ENCODE data around the gene TMPRSS6. TPM values are rescaled to one million over a fixed set of nuclear protein-coding genes. Genes with fewer than 3 reads are reported as not detected.

The TMPRSS6 gene
- polyA plus RNA-seq, 1 experiment = not detected

DNA sequence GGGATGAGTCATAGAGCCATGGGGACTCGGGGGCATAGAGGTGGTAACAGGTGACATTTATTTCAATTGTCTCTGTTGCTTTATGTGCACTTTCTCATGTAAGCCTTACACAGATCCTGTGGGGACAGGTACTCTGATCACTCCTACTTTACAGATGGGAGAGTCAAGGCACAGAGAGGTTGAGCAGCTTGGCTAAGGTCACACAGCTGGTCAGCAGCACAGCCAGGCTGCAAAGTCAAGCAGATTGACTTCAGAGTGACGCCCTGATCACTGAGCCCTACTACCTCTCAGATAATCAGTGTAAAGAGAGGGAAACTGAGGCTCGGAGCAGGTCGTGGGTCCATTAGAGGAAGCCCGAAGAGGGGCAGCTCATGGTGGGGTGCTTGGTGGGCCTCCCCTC lies 3.5 kb downstream of the TMPRSS6 start:
- Histone ChIP-seq H3K4me3 (ENCODE audit: low read depth, low read length) (no peak overlapping the region), H3K36me3 (ENCODE audit: control insufficient read depth, insufficient read depth, low read length) (no peaks in the 10 kb centered on the region), H3K27me3 (ENCODE audit: control insufficient read depth, insufficient read depth, low read length) (peaks cover 15% of the 10 kb centered on the region)
- POLR2A ChIA-PET = no interaction called here
- no peak for TF ChIP-seq CTCF (IDR thresholded peaks at IDR 0.05; ENCODE audit: insufficient read depth, low read depth, low read length)
- DNase-seq (ENCODE audit: low read depth) = no peak
- CTCF ChIA-PET = no interaction called here

DNA sequence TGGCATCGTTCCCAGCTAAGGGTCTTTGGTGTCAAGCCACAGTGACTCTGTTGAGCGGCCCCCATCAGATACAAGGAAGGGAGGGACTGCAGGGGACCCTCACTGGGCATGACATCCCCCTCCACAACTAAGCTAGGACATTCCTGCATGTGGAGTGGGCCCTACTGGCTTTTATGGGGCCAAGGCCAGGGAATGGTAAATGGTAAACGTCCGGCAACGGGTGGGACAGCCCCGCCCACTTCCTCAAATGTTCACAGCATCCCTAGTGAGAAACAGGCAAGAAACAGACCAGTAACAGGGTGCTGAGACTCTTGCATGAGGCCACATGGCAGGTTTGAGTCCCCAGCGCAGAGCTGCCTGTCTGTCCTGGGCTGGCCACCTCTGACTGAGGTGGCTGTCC lies 4.4 kb downstream of the TMPRSS6 start:
- no peak overlapping the region for H3K4me3 ChIP-seq (ENCODE audit: low read depth, low read length)
- no peak for DNase-seq (ENCODE audit: low read depth)
- ChIA-PET CTCF (interaction anchor here (0.8 kb wide), 1 partner anchor 94 kb away, joined by 3 read pairs; no protein-coding TSS in a partner anchor), POLR2A (no interaction called here)
- H3K27me3 ChIP-seq (ENCODE audit: control insufficient read depth, insufficient read depth, low read length) = peaks cover 15% of the 10 kb centered on the region
- no peaks in the 10 kb centered on the region for H3K36me3 ChIP-seq (ENCODE audit: control insufficient read depth, insufficient read depth, low read length)
- TF ChIP-seq CTCF (IDR thresholded peaks at IDR 0.05; ENCODE audit: insufficient read depth, low read depth, low read length) = no peak

GRCh38 chr22:37103656-37104452 lies 5.7 kb downstream of the TMPRSS6 start:
- no peak for DNase-seq (ENCODE audit: low read depth)
- ChIA-PET CTCF (no interaction called here), POLR2A (no interaction called here)
- TF ChIP-seq CTCF (IDR thresholded peaks at IDR 0.05; ENCODE audit: insufficient read depth, low read depth, low read length) = no peak
- H3K27me3 ChIP-seq (ENCODE audit: control insufficient read depth, insufficient read depth, low read length) = peaks cover 16% of the 10 kb centered on the region
- H3K4me3 ChIP-seq (ENCODE audit: low read depth, low read length) = no peak overlapping the region
- H3K36me3 ChIP-seq (ENCODE audit: control insufficient read depth, insufficient read depth, low read length) = no peaks in the 10 kb centered on the region

DNA sequence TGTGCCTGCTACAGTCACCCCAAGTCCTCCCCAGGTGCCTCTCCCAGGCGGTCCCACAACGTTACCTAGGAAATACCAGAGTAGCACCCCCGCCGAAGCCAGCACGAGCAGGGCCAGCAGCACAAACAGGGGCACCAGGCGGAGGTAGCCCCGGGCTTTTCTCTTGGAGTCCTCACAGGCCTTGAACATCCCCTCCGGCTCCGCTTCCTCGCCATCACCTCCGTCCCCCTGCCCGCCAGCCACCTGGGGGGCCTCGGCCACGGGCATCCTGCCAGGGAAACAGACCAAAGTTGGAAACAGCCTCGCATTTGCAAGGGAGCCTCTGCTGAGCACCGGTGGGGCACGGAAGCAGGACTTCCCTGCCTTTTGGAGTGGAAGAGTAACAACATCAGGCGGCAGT lies 6.4 kb downstream of the TMPRSS6 start:
- Histone ChIP-seq H3K27me3 (ENCODE audit: control insufficient read depth, insufficient read depth, low read length) (peaks cover 18% of the 10 kb centered on the region), H3K36me3 (ENCODE audit: control insufficient read depth, insufficient read depth, low read length) (no peaks in the 10 kb centered on the region), H3K4me3 (ENCODE audit: low read depth, low read length) (no peak overlapping the region)
- DNase-seq (ENCODE audit: low read depth) = no peak
- CTCF ChIA-PET = no interaction called here
- no peak for TF ChIP-seq CTCF (IDR thresholded peaks at IDR 0.05; ENCODE audit: insufficient read depth, low read depth, low read length)
- POLR2A ChIA-PET = no interaction called here

DNA sequence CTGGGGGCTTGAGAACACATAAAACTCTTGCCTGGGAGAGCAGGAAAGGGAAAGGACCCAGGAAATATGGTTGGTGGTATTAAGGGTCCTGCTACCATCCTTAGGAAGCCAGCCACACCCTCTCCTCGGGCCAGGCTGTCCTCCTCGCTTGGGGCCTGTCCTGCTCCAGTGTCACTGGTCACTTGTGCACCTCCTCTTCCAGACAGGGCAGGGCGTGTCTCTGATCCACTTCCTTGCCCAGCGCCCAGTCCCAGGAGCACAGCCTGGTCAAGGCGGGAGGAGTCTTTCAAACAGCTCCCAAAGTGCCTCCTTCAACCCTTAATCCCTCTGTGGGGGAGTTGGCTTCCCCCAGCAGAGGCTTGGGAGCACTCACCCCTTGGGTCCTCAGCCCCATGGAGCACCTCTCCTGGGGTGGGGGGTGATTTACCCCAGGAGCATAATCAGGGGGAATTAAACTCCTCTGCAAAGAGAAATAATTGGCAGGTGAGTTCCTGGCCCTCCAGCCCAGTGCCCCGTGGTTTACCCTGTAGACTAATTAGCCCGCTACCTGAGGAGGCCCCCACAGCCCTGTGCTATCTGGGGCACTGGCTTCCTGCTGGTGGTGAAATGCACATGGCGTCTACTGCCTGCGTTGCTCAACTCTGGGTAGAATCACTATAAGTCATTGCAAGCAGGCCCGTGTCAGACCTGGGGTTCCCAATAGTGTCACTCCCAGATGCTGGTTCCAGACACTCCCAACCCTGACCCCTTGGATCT lies 8.0 kb downstream of the TMPRSS6 start:
- ChIA-PET POLR2A (no interaction called here), CTCF (no interaction called here)
- Histone ChIP-seq H3K36me3 (ENCODE audit: control insufficient read depth, insufficient read depth, low read length) (no peaks in the 10 kb centered on the region), H3K4me3 (ENCODE audit: low read depth, low read length) (no peak overlapping the region), H3K27me3 (ENCODE audit: control insufficient read depth, insufficient read depth, low read length) (peaks cover 21% of the 10 kb centered on the region)
- no peak for TF ChIP-seq CTCF (IDR thresholded peaks at IDR 0.05; ENCODE audit: insufficient read depth, low read depth, low read length)
- no peak for DNase-seq (ENCODE audit: low read depth)

All from BJ (cell line).